K562 (cell line): ENCODE data around the gene EEF1A2. TPM values are rescaled to one million over a fixed set of nuclear protein-coding genes. Genes with fewer than 3 reads are reported as not detected.

ENCODE experiments used
- ARNT ChIP-seq, 2 experiments: fragments of 450-650 bp; IDR thresholded peaks; 2 replicates each; pipeline ENCODE4 v1.6.1; 2016; ENCODE audit warnings: mild to moderate bottlenecking in 1 of 2
- EGR1 ChIP-seq: fragments of 450-650 bp; conservative IDR thresholded peaks from 2 replicates; pipeline ENCODE4 v1.6.1; 2017; ENCODE audit warnings: mild to moderate bottlenecking
- HNRNPK ChIP-seq: fragments of 200-400 bp; formaldehyde crosslinking; IDR thresholded peaks from one replicate; pipeline ENCODE4 v1.6.1; 2018; ENCODE audit warnings: mild to moderate bottlenecking, low read depth, low read length; ENCODE audit not compliant: poor library complexity, severe bottlenecking
- NCOA6 ChIP-seq: fragments of 450-650 bp; IDR thresholded peaks from 2 replicates; pipeline ENCODE4 v1.6.1; 2017; ENCODE audit warnings: mild to moderate bottlenecking
- NONO ChIP-seq, 2 experiments: fragments of 200-400 bp in 1 of 2; fragments of 450-650 bp in 1 of 2; formaldehyde crosslinking in 1 of 2; IDR thresholded peaks; 2 replicates each; pipeline ENCODE4 v1.6.1; 2017; ENCODE audit warnings: low read depth in 2 of 2, mild to moderate bottlenecking in 2 of 2, moderate library complexity in 2 of 2, low read length in 1 of 2
- NR1H2 ChIP-seq: sonication (generic); formaldehyde crosslinking; IDR thresholded peaks from 2 replicates; pipeline ENCODE4 v1.4.0; 2020; ENCODE audit warnings: mild to moderate bottlenecking, missing genetic modification reagents
- RBM34 ChIP-seq: fragments of 200-400 bp; formaldehyde crosslinking; IDR thresholded peaks from 2 replicates; pipeline ENCODE4 v1.6.1; 2018; ENCODE audit warnings: low read length, borderline replicate concordance; ENCODE audit not compliant: insufficient read depth
- SOX6 ChIP-seq: fragments of 450-650 bp; IDR thresholded peaks from 2 replicates; pipeline ENCODE4 v1.6.1; 2014; ENCODE audit warnings: mild to moderate bottlenecking
- polyA plus RNA-seq, 8 experiments: library from polyadenylated mRNA; depleted of rRNA in 4 of 8; stranded (reverse) in 5 of 8; unstranded in 3 of 8; fragments of >200 nt; fragmentation: Nextera tagmentation in 2 of 8; fragmentation: Illumina TruSeq in 1 of 8; extraction: Ambion mirVana in 2 of 8; extraction: Trizol in 1 of 8; gene quantifications; 2 replicates each; pipeline versions ENCODE4 v1.2.1 to v1.2.3, GENCODE V29; 2011 to 2014; ENCODE audit warnings: inconsistent platforms in 1 of 8, missing spikeins in 1 of 8
- total RNA-seq, 7 experiments: library from RNA; depleted of rRNA in 6 of 7; stranded (reverse); fragments of >200 nt in 6 of 7; fragmentation: Illumina TruSeq in 2 of 7; extraction: Trizol in 2 of 7; gene quantifications; 2 replicates each; pipeline versions ENCODE4 v1.2.1 to v1.2.3, GENCODE V29; 2011 to 2021; ENCODE audit warnings: low replicate concordance in 1 of 7
- TF ChIP-seq, protein P1 (sequence below): fragments of 200-400 bp; formaldehyde crosslinking; IDR thresholded peaks from 2 replicates; pipeline ENCODE4 v1.6.1; 2017; ENCODE audit warnings: mild to moderate bottlenecking, low read depth, low read length, moderate library complexity
- TF ChIP-seq, protein P2 (sequence below): IDR thresholded peaks from 2 replicates; pipeline ENCODE4 v1.6.1; 2011; ENCODE audit warnings: borderline replicate concordance, low read depth, mild to moderate bottlenecking, moderate library complexity, low read length; ENCODE audit not compliant: insufficient read depth, poor library complexity, severe bottlenecking
- TF ChIP-seq, protein P3 (sequence below): fragments of 250-450 bp; sonication (Bioruptor Pico); IDR thresholded peaks from 2 replicates; pipeline ENCODE4 v1.8.0; 2022; ENCODE audit warnings: inconsistent platforms
- TF ChIP-seq, protein P4 (sequence below): fragments of 250-450 bp; sonication (Bioruptor Pico); IDR thresholded peaks from 2 replicates; pipeline ENCODE4 v1.4.0; 2020; ENCODE audit warnings: mild to moderate bottlenecking, moderate library complexity
- TF ChIP-seq, protein P5 (sequence below): IDR thresholded peaks from 2 replicates; pipeline ENCODE4 v1.6.1; 2012; ENCODE audit warnings: low read depth, low read length, improper control_type of control experiment, borderline replicate concordance

Gene EEF1A2
- total and polyA plus RNA-seq, 9 of the 15 experiments (the other 6 are each of a cell fraction or from before 2014, with no cell fraction given): 0.04 to 29.6 (median 11.5) TPM

DNA sequence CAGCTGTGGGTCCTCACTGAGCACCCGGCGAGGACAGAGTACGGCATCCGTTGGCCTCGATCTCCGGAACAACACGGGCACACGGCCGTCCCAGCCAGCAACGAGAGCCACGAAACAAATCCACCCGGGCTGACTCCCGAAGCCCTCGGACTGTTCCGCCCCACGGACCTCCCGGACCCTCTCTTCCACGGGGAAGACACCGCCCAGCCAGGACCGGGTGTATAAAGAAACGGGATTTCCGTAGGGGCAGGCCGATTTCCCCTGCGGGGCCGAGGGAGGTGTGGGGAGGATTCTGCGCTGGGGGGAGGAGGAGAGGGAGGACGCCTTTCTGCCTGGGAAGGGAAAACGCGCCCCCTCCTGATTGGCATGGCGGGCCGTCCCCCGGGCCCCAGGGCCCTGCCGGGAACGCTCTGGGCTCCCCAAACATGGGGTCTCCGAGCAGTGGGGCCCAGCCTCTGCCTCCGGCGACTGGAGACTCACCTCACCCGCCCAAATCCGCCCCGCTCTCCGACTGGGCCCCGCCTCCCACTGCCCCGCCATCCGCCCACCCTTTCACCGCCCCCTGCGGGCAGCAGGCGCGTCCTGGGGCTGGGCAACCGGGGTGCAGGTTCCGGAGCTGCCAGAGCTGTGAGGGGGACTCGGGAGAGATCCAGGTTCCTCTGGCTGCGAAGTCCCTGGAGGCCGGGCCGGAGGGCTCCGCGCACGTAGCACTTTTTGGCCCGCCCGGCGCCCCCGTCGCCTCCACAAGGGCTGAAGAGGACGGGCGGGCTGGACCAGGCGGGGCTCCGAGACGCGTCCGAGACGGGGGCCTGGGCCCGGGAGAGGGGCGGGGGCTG lies 21.0 kb upstream of the EEF1A2 start (continued):
- TF ChIP-seq, protein P1, sequence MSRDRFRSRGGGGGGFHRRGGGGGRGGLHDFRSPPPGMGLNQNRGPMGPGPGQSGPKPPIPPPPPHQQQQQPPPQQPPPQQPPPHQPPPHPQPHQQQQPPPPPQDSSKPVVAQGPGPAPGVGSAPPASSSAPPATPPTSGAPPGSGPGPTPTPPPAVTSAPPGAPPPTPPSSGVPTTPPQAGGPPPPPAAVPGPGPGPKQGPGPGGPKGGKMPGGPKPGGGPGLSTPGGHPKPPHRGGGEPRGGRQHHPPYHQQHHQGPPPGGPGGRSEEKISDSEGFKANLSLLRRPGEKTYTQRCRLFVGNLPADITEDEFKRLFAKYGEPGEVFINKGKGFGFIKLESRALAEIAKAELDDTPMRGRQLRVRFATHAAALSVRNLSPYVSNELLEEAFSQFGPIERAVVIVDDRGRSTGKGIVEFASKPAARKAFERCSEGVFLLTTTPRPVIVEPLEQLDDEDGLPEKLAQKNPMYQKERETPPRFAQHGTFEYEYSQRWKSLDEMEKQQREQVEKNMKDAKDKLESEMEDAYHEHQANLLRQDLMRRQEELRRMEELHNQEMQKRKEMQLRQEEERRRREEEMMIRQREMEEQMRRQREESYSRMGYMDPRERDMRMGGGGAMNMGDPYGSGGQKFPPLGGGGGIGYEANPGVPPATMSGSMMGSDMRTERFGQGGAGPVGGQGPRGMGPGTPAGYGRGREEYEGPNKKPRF: no peak
- TF ChIP-seq NONO (IDR thresholded peaks at IDR 0.05; ENCODE audit: low read depth in 2 of 2, low read length in 1 of 2) (peak in 1 of 2 experiments; percentile 61; a peak in 2 of 4 replicates), NR1H2 (0 out of 2 replicates have a peak, but pooled peaks have one; percentile 11), ARNT (IDR thresholded peaks at IDR 0.05) (no peak), RBM34 (no peak), NCOA6 (peak; percentile 73; the same call in 1 of the 2 replicates), HNRNPK (no peak), SOX6 (no peak), EGR1 (peak; percentile 88)
- TF ChIP-seq, protein P2, sequence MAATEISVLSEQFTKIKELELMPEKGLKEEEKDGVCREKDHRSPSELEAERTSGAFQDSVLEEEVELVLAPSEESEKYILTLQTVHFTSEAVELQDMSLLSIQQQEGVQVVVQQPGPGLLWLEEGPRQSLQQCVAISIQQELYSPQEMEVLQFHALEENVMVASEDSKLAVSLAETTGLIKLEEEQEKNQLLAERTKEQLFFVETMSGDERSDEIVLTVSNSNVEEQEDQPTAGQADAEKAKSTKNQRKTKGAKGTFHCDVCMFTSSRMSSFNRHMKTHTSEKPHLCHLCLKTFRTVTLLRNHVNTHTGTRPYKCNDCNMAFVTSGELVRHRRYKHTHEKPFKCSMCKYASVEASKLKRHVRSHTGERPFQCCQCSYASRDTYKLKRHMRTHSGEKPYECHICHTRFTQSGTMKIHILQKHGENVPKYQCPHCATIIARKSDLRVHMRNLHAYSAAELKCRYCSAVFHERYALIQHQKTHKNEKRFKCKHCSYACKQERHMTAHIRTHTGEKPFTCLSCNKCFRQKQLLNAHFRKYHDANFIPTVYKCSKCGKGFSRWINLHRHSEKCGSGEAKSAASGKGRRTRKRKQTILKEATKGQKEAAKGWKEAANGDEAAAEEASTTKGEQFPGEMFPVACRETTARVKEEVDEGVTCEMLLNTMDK: peak; percentile 34
- TF ChIP-seq, protein P3, sequence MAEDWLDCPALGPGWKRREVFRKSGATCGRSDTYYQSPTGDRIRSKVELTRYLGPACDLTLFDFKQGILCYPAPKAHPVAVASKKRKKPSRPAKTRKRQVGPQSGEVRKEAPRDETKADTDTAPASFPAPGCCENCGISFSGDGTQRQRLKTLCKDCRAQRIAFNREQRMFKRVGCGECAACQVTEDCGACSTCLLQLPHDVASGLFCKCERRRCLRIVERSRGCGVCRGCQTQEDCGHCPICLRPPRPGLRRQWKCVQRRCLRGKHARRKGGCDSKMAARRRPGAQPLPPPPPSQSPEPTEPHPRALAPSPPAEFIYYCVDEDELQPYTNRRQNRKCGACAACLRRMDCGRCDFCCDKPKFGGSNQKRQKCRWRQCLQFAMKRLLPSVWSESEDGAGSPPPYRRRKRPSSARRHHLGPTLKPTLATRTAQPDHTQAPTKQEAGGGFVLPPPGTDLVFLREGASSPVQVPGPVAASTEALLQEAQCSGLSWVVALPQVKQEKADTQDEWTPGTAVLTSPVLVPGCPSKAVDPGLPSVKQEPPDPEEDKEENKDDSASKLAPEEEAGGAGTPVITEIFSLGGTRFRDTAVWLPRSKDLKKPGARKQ (CRISPR knock-in tag): no peak
- TF ChIP-seq, protein P4, sequence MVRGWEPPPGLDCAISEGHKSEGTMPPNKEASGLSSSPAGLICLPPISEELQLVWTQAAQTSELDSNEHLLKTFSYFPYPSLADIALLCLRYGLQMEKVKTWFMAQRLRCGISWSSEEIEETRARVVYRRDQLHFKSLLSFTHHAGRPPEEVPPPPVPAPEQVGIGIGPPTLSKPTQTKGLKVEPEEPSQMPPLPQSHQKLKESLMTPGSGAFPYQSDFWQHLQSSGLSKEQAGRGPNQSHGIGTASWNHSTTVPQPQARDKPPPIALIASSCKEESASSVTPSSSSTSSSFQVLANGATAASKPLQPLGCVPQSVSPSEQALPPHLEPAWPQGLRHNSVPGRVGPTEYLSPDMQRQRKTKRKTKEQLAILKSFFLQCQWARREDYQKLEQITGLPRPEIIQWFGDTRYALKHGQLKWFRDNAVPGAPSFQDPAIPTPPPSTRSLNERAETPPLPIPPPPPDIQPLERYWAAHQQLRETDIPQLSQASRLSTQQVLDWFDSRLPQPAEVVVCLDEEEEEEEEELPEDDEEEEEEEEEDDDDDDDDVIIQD (CRISPR knock-in tag): no peak
- TF ChIP-seq, protein P5, sequence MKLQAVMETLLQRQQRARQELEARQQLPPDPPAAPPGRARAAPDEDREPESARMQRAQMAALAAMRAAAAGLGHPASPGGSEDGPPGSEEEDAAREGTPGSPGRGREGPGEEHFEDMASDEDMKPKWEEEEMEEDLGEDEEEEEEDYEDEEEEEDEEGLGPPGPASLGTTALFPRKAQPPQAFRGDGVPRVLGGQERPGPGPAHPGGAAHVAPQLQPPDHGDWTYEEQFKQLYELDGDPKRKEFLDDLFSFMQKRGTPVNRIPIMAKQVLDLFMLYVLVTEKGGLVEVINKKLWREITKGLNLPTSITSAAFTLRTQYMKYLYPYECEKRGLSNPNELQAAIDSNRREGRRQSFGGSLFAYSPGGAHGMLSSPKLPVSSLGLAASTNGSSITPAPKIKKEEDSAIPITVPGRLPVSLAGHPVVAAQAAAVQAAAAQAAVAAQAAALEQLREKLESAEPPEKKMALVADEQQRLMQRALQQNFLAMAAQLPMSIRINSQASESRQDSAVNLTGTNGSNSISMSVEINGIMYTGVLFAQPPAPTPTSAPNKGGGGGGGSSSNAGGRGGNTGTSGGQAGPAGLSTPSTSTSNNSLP: no peak
